OCI-LY7 (cell line): ENCODE measurements around the gene AOAH.

Experiments
- EZH2phosphoT487 ChIP-seq: fragments of 200-600 bp; sonication (generic); IDR thresholded peaks from 2 replicates; pipeline ENCODE4 v1.6.1; 2018; ENCODE audit warnings: low read depth, borderline replicate concordance, mild to moderate bottlenecking, mixed run types, antibody characterized with exemption, low read length, moderate library complexity, mixed read lengths
- TF ChIP-seq, protein P1 (sequence below): fragments of 200-600 bp; sonication (generic); conservative IDR thresholded peaks from 2 replicates; pipeline ENCODE4 v1.5.1; 2014; ENCODE audit warnings: mild to moderate bottlenecking, antibody characterized with exemption, low read length, moderate library complexity, mixed read lengths

DNA sequence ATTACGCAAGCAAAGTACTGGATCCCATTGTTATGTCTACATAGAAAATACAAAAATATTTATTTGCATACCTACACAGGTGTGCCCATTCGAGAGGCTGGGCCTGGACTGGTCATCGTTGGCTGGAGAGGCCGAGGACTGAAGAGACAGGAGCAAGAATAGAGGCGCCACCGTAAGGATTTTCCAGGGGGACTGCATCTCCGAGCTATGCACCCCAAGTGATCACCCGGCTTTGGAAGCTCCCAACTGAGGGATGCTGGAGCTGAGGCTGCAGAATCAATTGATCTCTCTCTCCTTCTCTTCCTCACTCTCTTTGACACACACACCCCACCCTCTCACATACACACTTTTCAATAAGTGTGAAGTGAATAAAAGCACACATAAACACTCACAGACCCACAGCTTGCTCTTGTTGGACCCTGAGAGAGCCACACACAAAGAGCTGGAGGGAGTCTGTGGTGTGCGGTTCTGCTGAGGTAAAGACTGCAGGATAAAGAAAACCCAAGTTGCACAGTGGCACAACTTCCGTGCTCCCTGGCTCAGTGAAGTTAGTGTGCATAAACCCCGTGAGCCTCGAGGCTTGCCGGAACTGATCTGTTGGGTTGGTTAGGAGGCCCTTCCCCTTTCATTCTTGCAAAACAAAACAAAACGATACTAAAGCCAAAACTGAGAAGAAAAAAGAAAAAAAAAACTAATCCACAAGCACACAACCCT lies at the start of gene AOAH:
- TF ChIP-seq, protein P1, sequence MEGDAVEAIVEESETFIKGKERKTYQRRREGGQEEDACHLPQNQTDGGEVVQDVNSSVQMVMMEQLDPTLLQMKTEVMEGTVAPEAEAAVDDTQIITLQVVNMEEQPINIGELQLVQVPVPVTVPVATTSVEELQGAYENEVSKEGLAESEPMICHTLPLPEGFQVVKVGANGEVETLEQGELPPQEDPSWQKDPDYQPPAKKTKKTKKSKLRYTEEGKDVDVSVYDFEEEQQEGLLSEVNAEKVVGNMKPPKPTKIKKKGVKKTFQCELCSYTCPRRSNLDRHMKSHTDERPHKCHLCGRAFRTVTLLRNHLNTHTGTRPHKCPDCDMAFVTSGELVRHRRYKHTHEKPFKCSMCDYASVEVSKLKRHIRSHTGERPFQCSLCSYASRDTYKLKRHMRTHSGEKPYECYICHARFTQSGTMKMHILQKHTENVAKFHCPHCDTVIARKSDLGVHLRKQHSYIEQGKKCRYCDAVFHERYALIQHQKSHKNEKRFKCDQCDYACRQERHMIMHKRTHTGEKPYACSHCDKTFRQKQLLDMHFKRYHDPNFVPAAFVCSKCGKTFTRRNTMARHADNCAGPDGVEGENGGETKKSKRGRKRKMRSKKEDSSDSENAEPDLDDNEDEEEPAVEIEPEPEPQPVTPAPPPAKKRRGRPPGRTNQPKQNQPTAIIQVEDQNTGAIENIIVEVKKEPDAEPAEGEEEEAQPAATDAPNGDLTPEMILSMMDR: no peak
- TF ChIP-seq EZH2phosphoT487: no peak
